Adrenal gland (tissue), 12 donors: ENCODE data around the gene CEBPE. TPM values are rescaled to one million over a fixed set of nuclear protein-coding genes. Genes with fewer than 3 reads are reported as not detected.
A peak's percentile ranks its signal among the peaks of the same experiment; 100 is the strongest.

ENCODE experiments used
- DNase-seq, 7 donors: peaks; one replicate each; pipeline ENCODE4 v3.0.0-alpha.2; 2019 to 2020
- H3K27ac ChIP-seq, 5 donors: fragments of 200-600 bp; sonication (generic) in 4 of 5; 1 replicate in 3 of 5; 2 replicates in 2 of 5; pipeline versions ENCODE4 v1.5.1 to v1.8.0; 2016 to 2020; ENCODE audit warnings: mild to moderate bottlenecking in 1 of 5
- H3K27me3 ChIP-seq: fragments of 200-600 bp; 2 replicates; pipeline ENCODE4 v1.8.0; 2021
- H3K36me3 ChIP-seq, 2 donors: fragments of 200-600 bp; replicated peaks in 1 of 2; 1 replicate in 1 of 2; 2 replicates in 1 of 2; pipeline versions ENCODE4 v1.5.1 to v1.8.0; 2018 to 2022
- H3K4me1 ChIP-seq, 2 donors: fragments of 200-600 bp; replicated peaks in 1 of 2; 1 replicate in 1 of 2; 2 replicates in 1 of 2; pipeline versions ENCODE4 v1.5.1 to v1.8.0; 2018 to 2021
- H3K4me3 ChIP-seq, 4 donors: fragments of 200-600 bp; sonication (generic) in 3 of 4; one replicate each; pipeline ENCODE4 v1.5.1; 2016 to 2018
- H3K9me3 ChIP-seq, 3 donors: fragments of 200-600 bp; sonication (generic) in 1 of 3; replicated peaks in 1 of 3; 1 replicate in 2 of 3; 2 replicates in 1 of 3; pipeline versions ENCODE4 v1.5.1 to v1.8.0; 2016 to 2021
- CTCF ChIP-seq, 6 experiments: fragments of 450-650 bp in 4 of 6; fragments of 200-600 bp in 2 of 6; sonication (generic) in 1 of 6; IDR thresholded peaks; 1 replicate in 5 of 6; 2 replicates in 1 of 6; pipeline versions ENCODE4 v1.5.1 to v1.8.0; 2016 to 2021; ENCODE audit warnings: antibody characterized with exemption in 6 of 6, mild to moderate bottlenecking in 2 of 6, moderate library complexity in 1 of 6
- POLR2A ChIP-seq, 2 donors: fragments of 450-650 bp; IDR thresholded peaks; one replicate each; pipeline ENCODE4 v1.6.1; 2017; ENCODE audit warnings: antibody characterized with exemption in 2 of 2, mild to moderate bottlenecking in 2 of 2, moderate library complexity in 1 of 2
- WGBS, 4 donors: extraction: QIAGEN DNeasy Blood & Tissue Kit in 2 of 4; methylation state at CpG; one replicate each; pipeline versions ENCODE4 v1.1.5 to v1.1.7; 2013 to 2017; 5-methylcytosine and 5-hydroxymethylcytosine counted together
- intact Hi-C, 2 donors: fragments of 100-400 bp; cut with DNase I; formaldehyde crosslinking; loops; one replicate each; pipeline versions ENCODE4 v1.14.1 to v1.15.0; 2022 to 2023
- polyA plus RNA-seq, 3 donors: library from polyadenylated mRNA; stranded (reverse); fragments of 200-250 nt in 2 of 3; fragments of 350-450 nt in 1 of 3; fragmentation: Illumina TruSeq in 1 of 3; extraction: RNeasy Lipid Tissue Mini Kit (QIAGEN cat#74804) in 1 of 3; gene quantifications; one replicate each; pipeline ENCODE4 v1.2.3, GENCODE V29; 2013 to 2014
- total RNA-seq, 9 donors: library from RNA; depleted of rRNA in 4 of 9; stranded (reverse); fragments of >200 nt in 4 of 9; fragments of 120-200 nt in 1 of 9; fragmentation: NEBNext Ultra II Directional in 1 of 9; extraction: Animal tissue kit (Norgen Biotek cat#: 25700) in 1 of 9; gene quantifications; one replicate each; pipeline versions ENCODE4 v1.1.0 to v1.2.4, GENCODE V29; 2013 to 2023
- donor health status: healthy with polysubstance abuse.
- donor health status: Bipolar disorder and iron deficiency.
- donor health status: DM: yes; HTN: yes; CAD: no.
- donor health status: DM: no; HTN: no; CAD: no.
- donor health status: DM: no; HTN: no; CAD: no.
- donor health status: DM: yes; HTN: yes; CAD: no.

CEBPE gene
- total and polyA plus RNA-seq, 12 donors, result 0.03 to 0.40 (median 0.15) TPM; not detected in 9

GRCh38 chr14:23097786-23098185 is 21.3 kb downstream of the CEBPE start:
- no peaks in the 10 kb centered on the region for H3K9me3 ChIP-seq
- DNase-seq, result no peak
- H3K27me3 ChIP-seq, result no peaks in the 10 kb centered on the region
- peaks cover 0 to 22% of the 10 kb centered on the region in 2 donors for H3K36me3 ChIP-seq
- TF ChIP-seq CTCF (IDR thresholded peaks at IDR 0.05), result no peak
- TF ChIP-seq POLR2A (IDR thresholded peaks at IDR 0.05), result no peak
- no peak overlapping the region for H3K27ac ChIP-seq
- H3K4me1 ChIP-seq, result peaks cover 28 to 44% of the 10 kb centered on the region in 2 donors
- intact Hi-C loops, result no loop called here
- H3K4me3 ChIP-seq, result no peak overlapping the region
- 87 to 93% (median 92%) methylated on average over 7 of the region's 7 CpGs for WGBS, 4 donors

- peak; percentile 99 to 100 (median 100) for DNase-seq
- H3K36me3 ChIP-seq, result peaks cover 0 to 46% of the 10 kb centered on the region in 2 donors
- WGBS, 4 donors, result 0 to 1% (median 0%) methylated on average over 29 to 46 of the region's 46 CpGs
- H3K4me1 ChIP-seq, result peaks cover 29 to 55% of the 10 kb centered on the region in 2 donors
- H3K27ac ChIP-seq, result peak within 1 kb of the TSS; percentile 94 to 100 (median 97)
- H3K4me3 ChIP-seq, result peak within 1 kb of the TSS; percentile 26 to 90 (median 82)
- TF ChIP-seq POLR2A (IDR thresholded peaks at IDR 0.05) (peak; percentile 78 to 91), CTCF (IDR thresholded peaks at IDR 0.05) (peak in 2 of 6 experiments; percentile 4 to 11)
- intact Hi-C loops, result no loop called here
- no peaks in the 10 kb centered on the region for H3K9me3 ChIP-seq
- H3K27me3 ChIP-seq, result no peaks in the 10 kb centered on the region
These were observed 23.6 kb downstream of the CEBPE start, which contains the start of gene C14orf119 for GRCh38 chr14:23095196-23096108. C14orf119 (plus strand) TSS chr14:23095505; CDS start chr14:23097659, 2,154 bp downstream.

- Histone ChIP-seq H3K9me3 (no peaks in the 10 kb centered on the region), H3K4me1 (peaks cover 29 to 54% of the 10 kb centered on the region in 2 donors), H3K4me3 (peak within 1 kb of the TSS; percentile 26 to 90 (median 82)), H3K27ac (peak within 1 kb of the TSS; percentile 94 to 100 (median 97)), H3K36me3 (peaks cover 0 to 53% of the 10 kb centered on the region in 2 donors), H3K27me3 (no peaks in the 10 kb centered on the region)
- DNase-seq, result peak in 6 of 7 donors; percentile 69 to 83 (median 72)
- WGBS, 4 donors, result 0% methylated on average over 23 to 55 of the region's 55 CpGs
- intact Hi-C loops, result no loop called here
- TF ChIP-seq POLR2A (IDR thresholded peaks at IDR 0.05), result peak; percentile 43 to 69
- no peak for TF ChIP-seq CTCF (IDR thresholded peaks at IDR 0.05)
These were observed 24.3 kb downstream of the CEBPE start, which contains the start of gene ACIN1 for GRCh38 chr14:23094666-23095195. ACIN1 (minus strand) TSS chr14:23095136; CDS start chr14:23095112, 24 bp downstream.
